HepG2 (cell line): ENCODE measurements around the gene FERMT2. TPM values are rescaled to one million over a fixed set of nuclear protein-coding genes. Genes with fewer than 3 reads are reported as not detected.

Experiments used
- ATAC-seq: fragments of 200-7000 bp; cut with Tn5 transposase; 3 replicates; pipeline ENCODE4 v1.9.1; 2020; ENCODE audit warnings: mild to moderate bottlenecking, moderate library complexity
- BruUV-seq: library from RNA; stranded (reverse); fragments of 400-500 nt; replicated peaks from 2 replicates; lab custom pipeline; 2021; lab: Mats Ljungman, UMichigan
- CTCF ChIA-PET: fragments of 300-600 bp; formaldehyde crosslinking; extraction: SDS; loops from one replicate; lab custom pipeline; 2021; ENCODE audit warnings: low total read pairs, inconsistent platforms, low intra/inter-chr PET ratio; lab: Yijun Ruan, JAX
- POLR2A ChIA-PET: fragments of 350-600 bp; sonication (Branson Sonifier 250); formaldehyde crosslinking; loops from one replicate; lab custom pipeline; 2020; ENCODE audit warnings: antibody characterized with exemption, inconsistent platforms; lab: Yijun Ruan, JAX
- DNase-seq: peaks from one replicate; pipeline ENCODE4 v3.0.0-alpha.2; 2015; ENCODE audit warnings: low spot score
- FAIRE-seq: peaks from 3 replicates; lab custom pipeline; 2011; peaks lifted over from hg19 to GRCh38; lab: Jason Lieb, UNC
- H2AFZ ChIP-seq: one replicate; pipeline ENCODE4 v1.6.1; 2011; ENCODE audit warnings: low read length, inconsistent platforms
- H3K27ac ChIP-seq: fragments of 300-600 bp; 3 replicates; pipeline ENCODE4 v1.8.0; 2011; ENCODE audit warnings: mixed run types, mild to moderate bottlenecking, mixed read lengths, low read length, inconsistent platforms; ENCODE audit not compliant: insufficient read depth; ENCODE audit errors: extremely low read length
- H3K27me3 ChIP-seq, 2 experiments: fragments of 200-600 bp in 1 of 2; 2 replicates in 1 of 2; 3 replicates in 1 of 2; pipeline versions ENCODE4 v1.6.0 to v1.8.0; 2011; ENCODE audit warnings: low read length in 2 of 2, mild to moderate bottlenecking in 2 of 2, moderate library complexity in 2 of 2, inconsistent platforms in 1 of 2; ENCODE audit not compliant: insufficient read depth in 2 of 2, control insufficient read depth in 1 of 2
- H3K36me3 ChIP-seq, 2 experiments: fragments of 200-600 bp in 1 of 2; replicated peaks in 1 of 2; 2 replicates in 1 of 2; 3 replicates in 1 of 2; pipeline versions ENCODE4 v1.5.1 to v1.8.0; 2011; ENCODE audit warnings: low read length in 2 of 2, inconsistent platforms in 1 of 2; ENCODE audit not compliant: insufficient read depth in 2 of 2, control insufficient read depth in 1 of 2
- H3K4me1 ChIP-seq: 2 replicates; pipeline ENCODE4 v1.5.1; 2012; ENCODE audit warnings: low read length, inconsistent platforms; ENCODE audit not compliant: insufficient read depth
- H3K4me2 ChIP-seq: 2 replicates; pipeline ENCODE4 v1.6.0; 2011; ENCODE audit warnings: low read depth, low read length, inconsistent platforms
- H3K4me3 ChIP-seq, 3 experiments: fragments of 200-600 bp in 1 of 3; sonication (generic), shearing (Covaris generic) in 1 of 3; replicated peaks in 1 of 3; 2 replicates each; pipeline ENCODE4 v1.5.1; 2011 to 2016; ENCODE audit warnings: low read length in 3 of 3, inconsistent platforms in 2 of 3, low read depth in 2 of 3, mild to moderate bottlenecking in 2 of 3, control low read depth in 1 of 3, mixed read lengths in 1 of 3; ENCODE audit not compliant: insufficient read depth in 1 of 3
- H3K79me2 ChIP-seq: one replicate; pipeline ENCODE4 v1.6.1; 2011; ENCODE audit warnings: low read length, inconsistent platforms; ENCODE audit not compliant: insufficient read depth
- H3K9ac ChIP-seq: 2 replicates; pipeline ENCODE4 v1.6.0; 2011; ENCODE audit warnings: mild to moderate bottlenecking, low read depth, low read length, inconsistent platforms; ENCODE audit not compliant: insufficient read depth
- H3K9me3 ChIP-seq: 2 replicates; pipeline ENCODE4 v1.5.1; 2012; ENCODE audit warnings: mild to moderate bottlenecking, low read length
- H4K20me1 ChIP-seq: 2 replicates; pipeline ENCODE4 v1.6.0; 2011; ENCODE audit warnings: inconsistent platforms, mild to moderate bottlenecking, low read length, moderate library complexity; ENCODE audit not compliant: insufficient read depth
- FOXP1 ChIP-seq, 2 experiments: fragments of 450-650 bp in 1 of 2; IDR thresholded peaks; 2 replicates each; pipeline ENCODE4 v1.6.1; 2017 to 2018; ENCODE audit warnings: antibody characterized with exemption in 1 of 2
- HNRNPK ChIP-seq: fragments of 200-400 bp; formaldehyde crosslinking; IDR thresholded peaks from 2 replicates; pipeline ENCODE4 v1.6.1; 2018; ENCODE audit warnings: low read length, low read depth, moderate library complexity, mild to moderate bottlenecking; ENCODE audit not compliant: poor library complexity, severe bottlenecking
- MYPOP ChIP-seq: sonication (generic); formaldehyde crosslinking; IDR thresholded peaks from 2 replicates; pipeline ENCODE4 v1.8.1; 2023; ENCODE audit warnings: mild to moderate bottlenecking, moderate library complexity, missing genetic modification reagents
- NR2C2 ChIP-seq: sonication (generic); formaldehyde crosslinking; IDR thresholded peaks from 2 replicates; pipeline ENCODE4 v1.4.0; 2020; ENCODE audit warnings: missing genetic modification reagents, mild to moderate bottlenecking, moderate library complexity, borderline replicate concordance
- ZNF337 ChIP-seq: sonication (generic); formaldehyde crosslinking; IDR thresholded peaks from 2 replicates; pipeline ENCODE4 v1.5.1; 2020; ENCODE audit warnings: missing genetic modification reagents, low read depth, mild to moderate bottlenecking, borderline replicate concordance
- ZNF407 ChIP-seq: sonication (generic); formaldehyde crosslinking; IDR thresholded peaks from one replicate; pipeline ENCODE4 v1.5.1; 2020; ENCODE audit warnings: mild to moderate bottlenecking, missing genetic modification reagents; ENCODE audit errors: not compliant biosample characterization
- ZNF460 ChIP-seq: sonication (generic); formaldehyde crosslinking; IDR thresholded peaks from 2 replicates; pipeline ENCODE4 v1.5.1; 2020; ENCODE audit warnings: missing genetic modification reagents, mild to moderate bottlenecking, borderline replicate concordance
- WGBS: methylation state at CpG from one replicate; pipeline ENCODE4 v1.1.6; 2017; ENCODE audit warnings: low lambda C conversion rate; 5-methylcytosine and 5-hydroxymethylcytosine counted together
- in situ Hi-C: cut with HindIII; loops from 2 replicates; pipeline ENCODE4 v1.10.0; 2017; ENCODE audit warnings: low pct_unique_long_range_greater_than_20kb; ENCODE audit not compliant: extremely low pct_ligation_motif_present
- intact Hi-C: fragments of 100-400 bp; cut with micrococcal nuclease; formaldehyde crosslinking; loops from one replicate; pipeline ENCODE4 v1.10.0; 2022; ENCODE audit not compliant: unreplicated experiment
- polyA plus RNA-seq, 8 experiments: library from polyadenylated mRNA; depleted of rRNA in 3 of 8; stranded (reverse) in 7 of 8; unstranded in 1 of 8; fragments of >200 nt; fragmentation: Illumina TruSeq in 4 of 8; extraction: Trizol in 4 of 8; gene quantifications; 2 replicates each; pipeline versions ENCODE4 v1.2.1 to v1.2.3, GENCODE V29; 2011 to 2016; ENCODE audit warnings: low read depth in 4 of 8, missing spikeins in 1 of 8, mixed read lengths in 1 of 8; ENCODE audit not compliant: insufficient read depth in 1 of 8
- total RNA-seq, 5 experiments: library from RNA; depleted of rRNA; stranded (reverse); fragments of >200 nt; fragmentation: Illumina TruSeq; extraction: Trizol; gene quantifications; 2 replicates each; pipeline ENCODE4 v1.2.3, GENCODE V29; 2016; ENCODE audit warnings: low read depth in 1 of 5
- TF ChIP-seq, protein P1 (sequence below): sonication (generic); formaldehyde crosslinking; IDR thresholded peaks from 2 replicates; pipeline ENCODE4 v1.4.0; 2020; ENCODE audit warnings: mild to moderate bottlenecking, missing genetic modification reagents
- TF ChIP-seq, protein P2 (sequence below): sonication (generic); formaldehyde crosslinking; IDR thresholded peaks from 2 replicates; pipeline ENCODE4 v1.4.0; 2020; ENCODE audit warnings: missing genetic modification reagents, borderline replicate concordance

The FERMT2 gene
- total and polyA plus RNA-seq, 2 of the 13 experiments (the other 11 are each of a cell fraction or from before 2014, with no cell fraction given): 36.2 to 60.4 TPM

GRCh38 chr14:52922656-52923055 lies 28.2 kb downstream of the FERMT2 start:
- H3K27ac ChIP-seq: no peak overlapping the region
- intact Hi-C loops: no loop called here
- POLR2A ChIA-PET: interaction anchor here (1.7 kb wide), 1 partner anchor 29 kb away, joined by 6 read pairs; the partner anchor contains the start of gene FERMT2
- TF ChIP-seq, protein P1, sequence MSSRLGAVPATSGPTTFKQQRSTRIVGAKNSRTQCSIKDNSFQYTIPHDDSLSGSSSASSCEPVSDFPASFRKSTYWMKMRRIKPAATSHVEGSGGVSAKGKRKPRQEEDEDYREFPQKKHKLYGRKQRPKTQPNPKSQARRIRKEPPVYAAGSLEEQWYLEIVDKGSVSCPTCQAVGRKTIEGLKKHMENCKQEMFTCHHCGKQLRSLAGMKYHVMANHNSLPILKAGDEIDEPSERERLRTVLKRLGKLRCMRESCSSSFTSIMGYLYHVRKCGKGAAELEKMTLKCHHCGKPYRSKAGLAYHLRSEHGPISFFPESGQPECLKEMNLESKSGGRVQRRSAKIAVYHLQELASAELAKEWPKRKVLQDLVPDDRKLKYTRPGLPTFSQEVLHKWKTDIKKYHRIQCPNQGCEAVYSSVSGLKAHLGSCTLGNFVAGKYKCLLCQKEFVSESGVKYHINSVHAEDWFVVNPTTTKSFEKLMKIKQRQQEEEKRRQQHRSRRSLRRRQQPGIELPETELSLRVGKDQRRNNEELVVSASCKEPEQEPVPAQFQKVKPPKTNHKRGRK (CRISPR knock-in tag): no peak
- TF ChIP-seq, protein P2, sequence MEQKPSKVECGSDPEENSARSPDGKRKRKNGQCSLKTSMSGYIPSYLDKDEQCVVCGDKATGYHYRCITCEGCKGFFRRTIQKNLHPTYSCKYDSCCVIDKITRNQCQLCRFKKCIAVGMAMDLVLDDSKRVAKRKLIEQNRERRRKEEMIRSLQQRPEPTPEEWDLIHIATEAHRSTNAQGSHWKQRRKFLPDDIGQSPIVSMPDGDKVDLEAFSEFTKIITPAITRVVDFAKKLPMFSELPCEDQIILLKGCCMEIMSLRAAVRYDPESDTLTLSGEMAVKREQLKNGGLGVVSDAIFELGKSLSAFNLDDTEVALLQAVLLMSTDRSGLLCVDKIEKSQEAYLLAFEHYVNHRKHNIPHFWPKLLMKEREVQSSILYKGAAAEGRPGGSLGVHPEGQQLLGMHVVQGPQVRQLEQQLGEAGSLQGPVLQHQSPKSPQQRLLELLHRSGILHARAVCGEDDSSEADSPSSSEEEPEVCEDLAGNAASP: no peak
- TF ChIP-seq ZNF407 (CRISPR knock-in tag): no peak
- no peak for TF ChIP-seq FOXP1 (IDR thresholded peaks at IDR 0.05)
- no peak for TF ChIP-seq FOXP1 (CRISPR knock-in tag; IDR thresholded peaks at IDR 0.05)
- no peak for TF ChIP-seq MYPOP (CRISPR knock-in tag)
- no peak for TF ChIP-seq ZNF460 (CRISPR knock-in tag)
- TF ChIP-seq NR2C2 (CRISPR knock-in tag): no peak
- TF ChIP-seq HNRNPK: no peak
- no peak for TF ChIP-seq ZNF337 (CRISPR knock-in tag)

More at GRCh38 chr14:52922656-52923055, 28.2 kb downstream of the FERMT2 start:
- Histone ChIP-seq H3K4me2 (no peak overlapping the region), H3K36me3 (peaks cover 4 to 5% of the 10 kb centered on the region in 2 experiments), H4K20me1 (no peaks in the 10 kb centered on the region; the same call in 1 of the 2 replicates), H3K4me3 (no peak overlapping the region), H3K9ac (no peak overlapping the region), H3K79me2 (peaks cover 76% of the 10 kb centered on the region), H2AFZ (no peak overlapping the region), H3K4me1 (peaks cover 84% of the 10 kb centered on the region), H3K9me3 (no peaks in the 10 kb centered on the region), H3K27me3 (no peaks in the 10 kb centered on the region)
- CTCF ChIA-PET: no interaction called here
- BruUV-seq: no TSS peak
- no peak for DNase-seq
- WGBS: 90% methylated on average over 4 of the region's 4 CpGs
- no peak for ATAC-seq
- in situ Hi-C loops: no loop called here
- no peak for FAIRE-seq
